ENCODE results near the gene ARRDC1.
"Not testable (repeated sequence)": the region's sequence is repeated elsewhere in the genome, so short reads cannot be mapped to it uniquely, and the experiment has no call there.

Gene ARRDC1

GRCh38 chr9:137583957-137584356, 21.5 kb upstream of the ARRDC1 start:
- DNase-seq (ENCODE audit: low read depth in 2 of 3, low spot score in 2 of 3) = no peak

- DNase-seq (ENCODE audit: low read depth in 2 of 3, low spot score in 2 of 3) = no peak
These were observed 18.6 kb upstream of the ARRDC1 start for GRCh38 chr9:137586854-137587253.

- DNase-seq (ENCODE audit: low read depth in 2 of 3, low spot score in 2 of 3) = no peak
These were observed 17.2 kb upstream of the ARRDC1 start for GRCh38 chr9:137588311-137588710.

GRCh38 chr9:137588891-137589290, 16.6 kb upstream of the ARRDC1 start:
- DNase-seq (ENCODE audit: low read depth in 2 of 3, low spot score in 2 of 3) = no peak

DNA sequence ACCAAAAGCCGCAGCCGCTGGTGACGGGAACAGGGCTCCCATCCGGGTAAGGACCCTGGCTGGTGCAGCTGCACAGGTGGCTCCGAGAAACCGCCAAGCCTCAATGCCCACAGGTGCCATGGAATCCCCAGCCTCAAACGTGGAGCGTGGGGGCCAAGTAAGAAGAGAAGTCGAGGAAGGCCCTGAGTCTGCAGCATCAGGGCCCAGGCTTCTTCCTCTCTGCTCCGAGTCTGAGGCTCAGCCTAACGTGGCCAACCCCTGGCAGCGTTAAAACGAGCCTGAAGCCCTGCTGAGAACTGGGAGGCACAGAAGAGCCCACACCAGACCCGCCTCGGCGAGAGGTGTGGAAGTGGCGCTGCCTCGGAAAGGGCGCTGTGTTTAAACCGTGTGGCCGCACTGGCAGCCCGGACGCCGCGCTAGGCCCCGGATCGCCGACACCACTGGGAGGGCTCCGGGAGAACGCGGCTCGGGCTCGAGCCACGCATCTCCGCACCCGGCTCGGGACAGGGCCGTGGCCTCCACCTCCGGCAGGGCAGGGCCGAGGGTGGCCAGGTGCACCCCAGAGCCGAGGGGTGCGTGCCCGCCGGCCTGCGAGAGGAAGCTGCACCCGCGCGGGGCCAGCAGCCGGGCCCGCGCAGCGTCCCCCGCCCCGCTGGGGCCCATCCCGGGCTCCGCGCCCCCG, 15.9 kb upstream of the ARRDC1 start:
- DNase-seq (ENCODE audit: low read depth in 2 of 3, low spot score in 2 of 3) = no peak

GRCh38 chr9:137590123-137590468, 15.4 kb upstream of the ARRDC1 start:
- no peak for DNase-seq (ENCODE audit: low read depth in 2 of 3, low spot score in 2 of 3)

DNA sequence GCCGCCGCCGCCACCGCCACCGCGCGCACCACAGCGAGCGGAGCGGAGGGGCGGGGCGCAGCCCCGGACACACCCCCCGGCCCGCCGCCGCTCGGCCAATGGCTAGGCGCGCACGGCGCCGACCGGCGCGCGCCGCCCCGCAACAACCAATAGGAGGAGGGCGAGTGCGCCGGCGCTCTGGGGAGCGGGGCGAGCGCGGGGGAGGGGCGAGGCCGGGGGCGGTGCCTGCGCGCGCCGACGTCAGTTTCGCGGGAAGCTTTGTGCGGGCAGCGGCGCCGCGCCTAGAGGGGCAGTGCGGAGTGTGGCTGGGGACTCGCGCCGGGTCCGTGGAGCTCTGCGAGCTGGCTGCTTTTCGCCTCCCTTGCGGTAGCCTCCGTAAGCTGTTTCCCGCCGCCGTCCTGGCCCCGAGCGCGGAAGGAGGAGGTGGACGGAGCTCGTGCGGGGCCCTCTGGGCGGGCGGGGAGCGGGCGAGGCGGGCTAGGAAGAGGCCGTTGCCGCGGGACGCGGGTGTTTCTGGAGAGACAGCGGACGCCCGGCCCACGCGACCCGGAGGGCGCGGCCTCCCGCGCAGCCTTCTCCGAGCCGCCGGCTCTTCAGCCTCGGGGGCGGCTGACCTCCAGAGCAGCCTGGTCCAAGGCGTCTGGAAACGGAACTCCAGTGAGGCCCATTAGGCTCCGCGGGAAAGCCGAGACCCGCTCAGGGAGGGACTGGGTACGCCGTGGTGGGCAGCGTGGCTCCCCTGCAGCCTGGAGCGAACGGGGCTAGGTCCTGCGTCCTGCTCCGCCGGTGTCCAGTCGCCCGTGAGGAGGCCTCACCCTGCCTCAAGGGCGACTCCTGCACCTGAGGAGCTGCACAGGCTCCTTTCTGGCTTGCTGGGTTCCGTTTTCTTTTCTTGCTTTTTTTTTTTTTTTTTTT, 14.8 kb upstream of the ARRDC1 start, which contains the start of gene ZMYND19:
ZMYND19 (minus strand) TSS at position 44 of the 915 bp plus-strand sequence. CDS start 249 bp downstream, outside the sequence.
- DNase-seq (ENCODE audit: low read depth in 2 of 3, low spot score in 2 of 3) = peak; percentile 83 to 93 (median 87)

- no peak for DNase-seq (ENCODE audit: low read depth in 2 of 3, low spot score in 2 of 3)
These were observed 12.7 kb upstream of the ARRDC1 start for GRCh38 chr9:137592767-137593166.

GRCh38 chr9:137593176-137593575, 12.3 kb upstream of the ARRDC1 start:
- DNase-seq (ENCODE audit: low read depth in 2 of 3, low spot score in 2 of 3) = no peak

- DNase-seq (ENCODE audit: low read depth in 2 of 3, low spot score in 2 of 3) = not testable (repeated sequence)
These were observed 8.9 kb upstream of the ARRDC1 start for GRCh38 chr9:137596577-137596976.

DNA sequence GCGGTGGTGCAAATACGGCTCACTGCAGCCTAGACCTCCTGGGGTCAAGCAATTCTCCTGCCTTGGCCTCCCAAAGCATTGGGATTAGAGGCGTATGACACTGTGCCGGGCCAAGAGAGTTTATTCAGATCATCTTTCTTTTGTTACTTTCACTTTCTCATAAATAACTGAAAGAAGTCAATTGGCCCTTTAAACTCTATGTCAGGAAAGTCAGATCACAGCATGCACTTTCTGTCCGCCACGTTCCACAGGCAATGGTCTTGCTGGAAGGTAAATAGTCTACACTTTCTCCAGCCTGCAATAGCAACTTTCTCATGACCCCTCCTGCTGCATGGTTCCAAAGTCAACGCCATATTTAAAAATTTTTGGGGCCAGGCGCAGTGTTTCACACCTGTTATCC, 6.5 kb upstream of the ARRDC1 start:
- DNase-seq (ENCODE audit: low read depth in 2 of 3, low spot score in 2 of 3) = no peak

DNA sequence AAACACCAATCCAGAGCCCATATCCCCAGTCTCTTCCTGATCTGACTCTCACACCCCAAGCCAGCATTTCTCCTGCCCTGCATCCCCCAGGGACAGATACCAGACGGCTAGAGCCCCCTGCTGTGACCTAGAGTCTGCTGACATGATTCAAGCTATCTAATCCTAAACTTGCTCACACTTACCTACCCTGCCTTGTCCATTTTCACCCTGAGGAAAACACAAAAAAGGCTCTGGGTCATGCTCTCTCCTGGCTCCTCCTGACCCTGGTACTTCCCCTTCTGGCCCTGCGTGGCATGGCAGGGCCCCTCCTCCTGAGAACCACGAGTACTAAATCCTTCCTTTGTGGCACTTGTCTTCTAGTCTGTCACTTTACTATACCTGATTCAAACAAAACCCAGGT, 2.8 kb upstream of the ARRDC1 start:
- DNase-seq (ENCODE audit: low read depth in 2 of 3, low spot score in 2 of 3) = no peak

- no peak for DNase-seq (ENCODE audit: low read depth in 2 of 3, low spot score in 2 of 3)
These were observed 1.6 kb upstream of the ARRDC1 start for GRCh38 chr9:137603879-137604278.

- DNase-seq (ENCODE audit: low read depth in 2 of 3, low spot score in 2 of 3) = no peak
These were observed 970 bp upstream of the ARRDC1 start for GRCh38 chr9:137604345-137605086.

GRCh38 chr9:137606005-137606621, 627 bp downstream of the ARRDC1 start:
- no peak for DNase-seq (ENCODE audit: low read depth in 2 of 3, low spot score in 2 of 3)

- DNase-seq (ENCODE audit: low read depth in 2 of 3, low spot score in 2 of 3) = no peak
These were observed 1.2 kb downstream of the ARRDC1 start for GRCh38 chr9:137606734-137607138.

DNA sequence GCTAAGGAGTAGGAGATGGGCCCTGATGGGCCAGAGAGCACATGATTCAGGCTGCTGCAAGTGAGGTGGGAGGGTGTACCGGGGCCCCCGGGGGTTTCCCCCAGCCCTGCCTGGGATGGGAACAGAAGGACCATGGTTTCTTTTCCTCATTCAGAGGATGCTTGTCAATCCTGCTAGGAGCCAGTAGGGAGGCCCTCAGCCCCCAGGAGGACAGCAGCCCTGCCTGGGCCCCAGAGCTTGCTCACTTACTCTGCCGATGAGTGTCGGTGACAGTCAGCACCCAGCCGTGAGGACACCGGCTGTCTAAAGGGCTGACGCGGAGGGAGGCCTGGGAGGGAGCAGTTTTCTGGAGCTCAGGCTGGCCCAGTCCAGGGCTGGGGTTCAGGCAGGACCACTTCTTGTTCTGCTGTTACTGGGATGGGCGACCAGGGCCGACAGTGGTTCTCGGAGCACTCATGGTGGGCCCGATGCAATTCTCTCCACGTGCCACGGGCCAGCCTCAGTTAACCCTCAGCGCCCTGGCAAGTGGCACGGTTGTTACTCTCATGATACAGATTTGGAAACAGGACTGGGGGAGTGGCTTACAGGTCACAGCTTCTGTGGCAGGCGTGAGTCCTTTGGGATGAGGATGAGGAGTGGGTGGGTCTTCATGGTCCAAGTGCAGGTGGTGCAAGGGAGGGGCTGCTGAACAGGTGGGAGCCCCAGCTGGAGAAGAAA, 1.8 kb downstream of the ARRDC1 start:
- DNase-seq (ENCODE audit: low read depth in 2 of 3, low spot score in 2 of 3) = no peak

DNA sequence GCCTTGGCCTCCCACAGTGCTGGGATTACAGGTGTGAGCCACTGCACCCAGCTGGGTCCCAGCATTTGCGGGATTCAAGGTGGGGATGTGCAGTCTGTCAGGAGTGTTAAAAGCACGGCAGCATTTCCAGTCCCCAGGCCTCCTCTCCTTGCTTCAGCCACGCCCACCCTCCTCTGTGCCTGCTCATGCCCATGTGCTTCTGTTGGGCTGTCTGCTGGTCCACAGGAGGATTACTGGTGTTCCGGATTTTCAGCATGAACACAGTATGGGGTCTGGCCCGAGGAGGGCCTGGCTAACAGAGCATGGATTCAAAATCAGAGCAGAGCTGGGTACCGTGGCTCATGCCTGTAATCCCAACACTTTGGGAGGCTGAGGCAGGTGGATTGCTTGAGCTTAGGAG, 5.5 kb downstream of the ARRDC1 start:
- DNase-seq (ENCODE audit: low read depth in 2 of 3, low spot score in 2 of 3) = no peak

GRCh38 chr9:137611623-137612609, 6.4 kb downstream of the ARRDC1 start:
- no peak for DNase-seq (ENCODE audit: low read depth in 2 of 3, low spot score in 2 of 3)

Measured in activated CD8-positive, alpha-beta memory T cell treated with anti-CD3 and anti-CD28 coated beads for 48 hours (primary cell).